Stimulated activated CD4-positive, alpha-beta T cell treated with anti-CD3 and anti-CD28 coated beads, Interleukin-15, amount 100 ng/mL, for 24 hours (primary cell): ENCODE results near the gene SNUPN.
"Not testable (repeated sequence)": the region's sequence is repeated elsewhere in the genome, so short reads cannot be mapped to it uniquely, and the experiment has no call there.

Experiments
- DNase-seq: peaks from one replicate; pipeline ENCODE4 v3.0.0-alpha.2; 2020

SNUPN gene

GRCh38 chr15:75653347-75653913 is 27.9 kb upstream of the SNUPN start:
- no peak for DNase-seq

- DNase-seq, result no peak
These were observed 26.5 kb upstream of the SNUPN start for GRCh38 chr15:75651810-75652543.

- no peak for DNase-seq
These were observed 25.6 kb upstream of the SNUPN start for GRCh38 chr15:75650908-75651809.

- DNase-seq, result no peak
These were observed 24.3 kb upstream of the SNUPN start for GRCh38 chr15:75649848-75650247.

- DNase-seq, result no peak
These were observed 23.7 kb upstream of the SNUPN start for GRCh38 chr15:75649045-75649761.

GRCh38 chr15:75648156-75649000 is 22.9 kb upstream of the SNUPN start:
- peak; percentile 29 for DNase-seq

- peak; percentile 80 for DNase-seq
These were observed 22.0 kb upstream of the SNUPN start, which contains the start of gene SNX33 for GRCh38 chr15:75647370-75648155. SNX33 (plus strand) TSS chr15:75647912; CDS start chr15:75649103, 1,191 bp downstream.

GRCh38 chr15:75646944-75647364 is 21.4 kb upstream of the SNUPN start:
- peak; percentile 34 for DNase-seq

- DNase-seq, result no peak
These were observed 20.8 kb upstream of the SNUPN start for GRCh38 chr15:75646112-75646943.

GRCh38 chr15:75644376-75644775 is 18.9 kb upstream of the SNUPN start:
- DNase-seq, result no peak

- DNase-seq, result no peak
These were observed 16.1 kb upstream of the SNUPN start for GRCh38 chr15:75641603-75642002.

- no peak for DNase-seq
These were observed 15.6 kb upstream of the SNUPN start for GRCh38 chr15:75641179-75641503.

GRCh38 chr15:75640483-75641178 is 15.1 kb upstream of the SNUPN start:
- DNase-seq, result peak; percentile 65

- DNase-seq, result peak; percentile 96
These were observed 14.4 kb upstream of the SNUPN start, which contains the start of gene IMP3 for GRCh38 chr15:75639709-75640482. IMP3 (minus strand) TSS chr15:75640224; CDS start chr15:75640168, 56 bp downstream.

GRCh38 chr15:75639191-75639708 is 13.7 kb upstream of the SNUPN start:
- DNase-seq, result peak; percentile 27

GRCh38 chr15:75637245-75638009 is 11.9 kb upstream of the SNUPN start:
- DNase-seq, result no peak

GRCh38 chr15:75636026-75636425 is 10.5 kb upstream of the SNUPN start:
- DNase-seq, result no peak

- not testable (repeated sequence) for DNase-seq
These were observed 8.4 kb upstream of the SNUPN start for GRCh38 chr15:75633922-75634321.
